HG03066 (cell line): ENCODE measurements around the gene CHCHD3.

ENCODE experiments used
- ATAC-seq: cut with Tn5 transposase; IDR thresholded peaks from one replicate; pipeline ENCODE4 v1.9.1; 2021; ENCODE audit warnings: low read depth; ENCODE audit not compliant: unreplicated experiment

The CHCHD3 gene

DNA sequence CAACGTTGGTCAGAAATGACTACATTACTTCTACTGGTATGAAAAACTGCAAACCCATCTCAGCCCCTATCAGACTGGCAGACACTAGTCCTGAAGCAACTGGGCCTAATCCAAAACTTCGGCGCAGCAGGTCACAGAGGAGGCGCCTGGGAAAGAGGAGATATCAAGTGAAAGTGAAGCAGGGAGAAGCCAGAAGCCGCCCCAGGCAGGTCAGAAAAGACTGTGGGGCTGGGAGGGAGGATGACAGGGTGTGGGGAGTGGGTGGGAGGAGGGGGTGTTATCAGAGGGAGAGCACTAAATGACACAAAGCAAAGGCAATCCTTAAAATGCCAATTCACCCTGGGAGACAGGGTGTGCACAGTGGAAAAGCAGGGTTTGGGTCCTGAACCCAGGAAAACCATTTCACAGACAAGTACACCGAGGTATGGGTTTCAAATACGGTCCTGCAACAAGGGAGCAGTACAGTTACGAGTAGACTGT, 731 bp downstream of the CHCHD3 start:
- no peak for ATAC-seq

GRCh38 chr7:133079296-133079695, 2.6 kb downstream of the CHCHD3 start:
- ATAC-seq: no peak

DNA sequence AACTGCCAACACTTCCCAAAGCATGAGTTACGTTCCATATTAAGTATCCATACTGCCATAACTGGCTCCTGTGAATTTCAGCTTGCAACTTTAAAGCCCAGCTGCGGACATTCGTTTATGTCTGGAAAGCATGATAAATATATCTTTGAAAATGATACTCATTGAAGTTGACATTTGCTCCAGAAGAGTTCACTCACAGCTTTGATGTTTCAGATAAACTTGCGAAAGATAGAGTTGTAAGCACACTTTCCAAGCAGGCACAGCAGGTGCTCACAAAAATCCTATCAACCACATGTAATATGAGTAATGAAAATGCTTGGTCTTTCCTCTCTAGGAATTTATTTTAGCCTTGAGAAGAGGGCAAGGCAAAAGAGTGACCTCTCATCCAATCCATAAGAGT, 4.5 kb downstream of the CHCHD3 start:
- ATAC-seq: no peak

DNA sequence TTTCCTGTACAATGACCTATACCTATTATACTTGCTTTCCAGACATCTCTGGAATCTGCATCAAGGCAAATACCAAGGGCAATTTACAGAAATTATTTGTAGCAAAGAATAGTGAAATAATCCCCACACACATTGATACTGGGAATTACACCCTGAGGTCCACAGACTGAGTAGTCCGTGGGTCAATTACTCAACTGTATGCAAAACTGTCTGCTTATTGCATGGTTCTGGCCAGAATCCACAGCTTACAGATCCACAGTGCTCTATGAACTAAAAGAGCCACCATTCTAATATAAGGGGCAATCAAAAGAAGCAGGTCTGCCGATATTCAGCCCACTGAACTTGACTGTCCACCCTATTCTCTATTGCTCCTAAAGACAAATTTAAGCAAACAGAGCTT, 5.7 kb downstream of the CHCHD3 start:
- no peak for ATAC-seq

DNA sequence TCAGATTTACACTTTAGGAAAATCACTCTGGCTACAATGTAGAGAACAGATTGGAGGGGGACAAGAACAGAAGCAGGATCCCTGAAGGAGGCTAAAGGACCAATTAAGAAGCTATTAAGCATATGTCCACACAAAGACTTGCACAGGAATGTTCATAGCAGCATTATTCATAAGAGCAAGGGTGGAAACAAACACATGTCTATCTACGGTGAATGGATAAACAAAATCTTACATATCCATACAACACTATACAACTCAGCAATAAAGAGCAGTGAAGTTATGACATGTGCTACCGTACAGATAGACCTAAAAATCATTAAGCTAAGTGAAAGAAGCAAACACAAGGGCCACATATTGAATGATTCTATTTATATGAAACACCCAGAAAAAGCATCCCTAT, 10.4 kb downstream of the CHCHD3 start:
- ATAC-seq: no peak

DNA sequence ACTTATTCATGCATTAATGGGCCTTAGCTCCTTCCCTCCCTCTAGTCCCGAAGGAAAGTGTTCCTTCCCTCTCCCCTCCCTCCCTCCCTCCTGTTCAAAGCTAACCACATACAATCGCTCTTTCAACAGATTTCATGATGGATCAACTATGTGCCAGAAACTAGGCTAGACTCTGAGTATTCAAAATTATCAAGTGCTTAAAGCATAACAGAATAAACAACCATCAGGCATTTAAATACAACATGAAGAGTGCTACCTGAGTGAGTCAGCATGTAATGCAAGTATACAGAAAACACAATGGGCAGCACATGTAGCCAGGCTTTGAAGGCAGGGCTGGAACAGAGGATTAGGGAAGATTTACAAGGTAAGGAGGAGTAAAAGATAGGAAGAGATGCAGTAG, 11.3 kb downstream of the CHCHD3 start:
- no peak for ATAC-seq

- ATAC-seq: no peak
Observed at GRCh38 chr7:133065301-133065700, 16.6 kb downstream of the CHCHD3 start.

- no peak for ATAC-seq
Observed at GRCh38 chr7:133064082-133064820, 17.6 kb downstream of the CHCHD3 start.

GRCh38 chr7:133061792-133062191, 20.1 kb downstream of the CHCHD3 start:
- ATAC-seq: no peak

GRCh38 chr7:133061357-133061756, 20.5 kb downstream of the CHCHD3 start:
- ATAC-seq: no peak

DNA sequence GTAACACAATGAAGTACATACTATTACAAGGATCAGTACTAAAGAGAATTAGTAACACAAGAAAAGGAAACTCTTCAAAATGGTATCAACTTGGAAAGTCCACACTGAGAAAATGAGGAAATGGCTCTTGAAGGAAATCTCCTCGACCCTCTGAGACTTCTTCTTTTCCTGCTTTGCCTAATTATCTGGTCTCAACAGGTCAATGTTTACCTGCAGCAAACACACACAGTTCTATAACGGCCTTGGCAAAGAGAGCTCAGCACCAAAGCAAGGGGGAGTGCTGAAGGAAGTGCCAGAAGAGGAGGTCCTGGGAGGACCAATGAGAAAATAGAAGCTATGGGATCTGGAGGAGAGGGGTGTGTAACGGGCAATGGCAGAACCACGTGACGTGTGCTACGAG, 21.9 kb downstream of the CHCHD3 start:
- ATAC-seq: no peak

GRCh38 chr7:133059263-133059662, 22.6 kb downstream of the CHCHD3 start:
- no peak for ATAC-seq

DNA sequence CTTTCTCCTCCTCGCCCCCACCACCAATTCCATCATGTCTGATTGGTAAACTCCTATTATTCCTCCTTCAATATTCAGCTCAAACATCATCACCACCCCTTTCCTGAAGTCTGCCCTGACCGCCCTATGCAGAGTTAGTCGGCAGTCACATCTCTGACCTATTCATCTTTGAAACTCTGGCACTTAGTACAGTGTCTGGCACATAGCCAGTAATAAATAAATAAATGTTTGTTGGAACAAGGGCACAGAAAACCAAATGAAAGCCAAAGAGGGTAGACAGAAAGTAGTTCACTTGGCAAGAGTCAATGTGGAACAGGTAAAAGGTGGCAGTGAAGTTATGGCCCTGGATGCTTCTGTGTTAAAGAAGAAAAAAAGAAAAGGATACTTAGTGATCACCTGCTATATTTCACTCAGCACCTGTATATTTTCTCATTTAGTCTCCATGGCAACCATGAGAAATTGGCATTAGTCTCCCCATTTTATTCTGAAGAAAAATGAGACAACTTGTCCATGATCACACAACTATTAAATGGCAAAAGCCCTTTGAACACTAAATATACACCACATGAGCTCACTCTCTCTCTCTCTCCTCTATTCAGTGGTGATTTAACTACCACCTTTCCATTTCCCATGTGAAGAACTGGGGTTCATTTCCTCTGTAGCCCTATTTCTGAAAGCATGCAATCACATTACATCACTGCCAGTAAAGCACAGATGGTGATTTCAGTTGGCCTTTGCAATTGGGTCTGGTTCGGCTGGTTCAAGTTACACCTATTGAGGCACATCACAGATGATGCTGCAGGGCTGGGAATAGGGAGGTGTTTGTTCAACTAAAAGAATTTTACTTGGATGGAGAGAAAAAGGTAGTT, 25.3 kb downstream of the CHCHD3 start:
- ATAC-seq: no peak

GRCh38 chr7:133054162-133054840, 27.6 kb downstream of the CHCHD3 start:
- ATAC-seq: no peak

DNA sequence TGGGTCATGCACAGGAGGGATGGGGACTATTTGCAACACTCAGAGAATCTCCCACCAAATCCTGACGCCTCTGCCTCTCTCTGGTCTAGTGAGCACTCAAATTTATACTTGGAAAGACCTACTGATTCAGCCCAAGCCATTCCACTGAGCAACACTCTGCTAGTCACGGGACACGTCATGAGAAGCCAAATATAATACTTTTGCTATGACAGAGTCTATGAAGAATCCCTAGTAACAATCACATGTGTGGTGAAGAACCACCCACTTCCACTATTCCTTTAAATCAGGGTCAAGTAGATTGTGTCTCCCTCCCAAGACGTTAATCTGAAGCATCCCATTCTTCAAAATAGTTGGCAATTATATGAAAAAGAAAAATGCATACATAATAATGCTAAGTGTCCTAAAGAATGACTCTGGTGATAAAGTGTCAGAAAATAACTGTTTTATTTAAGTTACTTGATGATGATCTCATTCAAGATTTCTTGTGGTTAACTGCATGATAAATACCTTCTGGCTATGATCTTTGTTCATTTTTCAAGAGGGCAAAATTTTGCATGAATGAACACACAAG, 28.5 kb downstream of the CHCHD3 start:
- ATAC-seq: no peak

- ATAC-seq: no peak
Observed at GRCh38 chr7:133052826-133053225, 29.1 kb downstream of the CHCHD3 start.

GRCh38 chr7:133052401-133052756, 29.5 kb downstream of the CHCHD3 start:
- no peak for ATAC-seq

DNA sequence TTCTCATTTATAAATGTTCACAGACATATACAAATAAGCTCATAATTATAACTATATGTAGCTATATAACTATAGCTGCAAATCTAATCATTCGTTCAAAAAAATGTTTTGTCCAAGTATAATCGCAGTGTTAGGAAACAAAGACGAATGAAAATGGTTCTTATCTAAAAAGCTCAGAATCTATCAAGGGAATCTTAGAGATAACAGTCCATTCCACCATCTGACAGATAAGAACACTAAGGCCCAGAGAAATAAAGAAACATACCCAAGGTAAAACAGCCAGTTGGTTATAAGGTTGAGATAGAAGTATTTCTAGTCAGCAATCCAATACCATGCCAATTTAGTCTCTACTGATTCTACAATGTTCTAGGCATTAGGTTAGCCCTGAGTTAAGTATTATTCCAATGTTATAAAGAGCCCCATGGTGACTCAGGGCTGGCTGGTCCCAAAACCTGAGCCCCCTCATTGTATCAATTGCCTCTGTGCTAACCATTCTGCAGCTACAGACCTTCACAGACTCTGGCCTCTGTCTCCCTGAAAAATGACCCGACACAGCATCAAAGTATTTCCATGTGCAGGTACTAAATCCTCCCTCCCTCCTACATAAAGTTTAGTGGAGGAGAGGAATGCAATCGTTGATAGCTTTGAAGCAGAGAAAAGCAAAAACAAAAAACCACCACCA, 30.0 kb downstream of the CHCHD3 start:
- no peak for ATAC-seq

DNA sequence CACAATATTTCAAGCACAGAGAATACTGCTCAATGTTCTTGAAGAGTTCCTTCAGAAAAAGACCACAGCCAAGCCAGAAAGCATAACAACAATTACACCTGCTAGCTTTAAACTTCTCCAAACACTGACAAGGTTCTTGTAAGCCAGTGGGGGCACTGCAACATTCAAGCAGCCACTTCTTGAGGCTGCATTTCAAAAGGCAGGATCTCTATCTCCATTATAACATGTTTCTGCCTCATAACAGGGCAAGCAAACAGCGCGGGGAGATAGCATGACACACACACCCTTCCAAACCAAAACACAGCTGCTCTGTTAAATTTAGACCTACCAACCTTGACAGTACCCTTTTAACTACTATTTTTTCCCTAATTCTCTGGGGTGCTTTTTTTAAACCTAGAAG, 30.8 kb downstream of the CHCHD3 start:
- ATAC-seq: no peak

DNA sequence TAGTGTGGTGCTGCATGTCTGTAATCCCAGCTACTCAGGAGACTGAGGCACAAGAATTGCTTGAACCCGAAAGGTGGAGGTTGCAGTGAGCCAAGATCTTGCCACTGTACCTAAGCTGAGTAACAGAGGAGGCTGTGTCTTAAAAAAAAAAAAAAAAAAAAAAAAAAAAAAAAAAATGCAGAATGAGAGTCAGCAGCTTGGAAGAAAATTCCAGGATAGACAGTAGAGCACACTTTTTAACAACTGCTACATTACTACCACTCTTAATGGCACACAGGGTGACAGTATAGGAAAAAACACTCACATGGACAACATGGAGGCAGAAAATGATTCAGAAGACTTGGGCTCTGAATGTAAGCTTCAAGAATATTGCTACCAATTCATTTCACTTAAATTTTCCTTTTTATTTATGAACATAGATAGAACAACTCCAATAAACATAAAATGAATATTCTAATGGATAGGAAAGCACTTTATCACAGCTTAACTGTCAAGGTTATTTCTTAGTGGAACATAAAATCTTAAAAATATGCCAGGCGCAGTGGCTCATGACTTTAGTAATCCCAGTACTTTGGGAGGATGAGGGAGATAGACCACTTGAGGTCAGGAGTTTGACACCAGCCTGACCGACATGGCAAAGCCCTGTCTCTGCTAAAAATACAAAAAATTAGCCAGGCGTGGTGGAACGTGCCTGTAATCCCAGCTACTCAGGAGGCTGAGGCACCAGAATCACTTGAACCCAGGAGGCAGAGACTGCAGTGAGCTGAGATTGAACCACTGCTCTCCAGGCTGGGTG, 31.5 kb downstream of the CHCHD3 start:
- no peak for ATAC-seq
